Spleen (tissue), 11 donors: ENCODE data around the gene NR3C2. TPM values are rescaled to one million over a fixed set of nuclear protein-coding genes. Genes with fewer than 3 reads are reported as not detected.

Experiments
- DNase-seq: peaks from one replicate; pipeline ENCODE4 v3.0.0-alpha.2; 2020
- H3K27ac ChIP-seq, 8 donors: fragments of 200-600 bp; sonication (generic) in 7 of 8; 1 replicate in 4 of 8; 2 replicates in 4 of 8; pipeline versions ENCODE4 v1.5.0 to v1.8.0; 2016 to 2021; ENCODE audit warnings: inconsistent platforms in 4 of 8, mild to moderate bottlenecking in 4 of 8, moderate library complexity in 1 of 8
- H3K27me3 ChIP-seq, 7 donors: fragments of 200-600 bp; sonication (generic) in 6 of 7; replicated peaks in 1 of 7; 1 replicate in 4 of 7; 2 replicates in 3 of 7; pipeline versions ENCODE4 v1.5.0 to v1.8.0; 2016 to 2021; ENCODE audit warnings: inconsistent platforms in 3 of 7, mild to moderate bottlenecking in 1 of 7
- H3K36me3 ChIP-seq, 6 donors: fragments of 200-600 bp; sonication (generic) in 5 of 6; 1 replicate in 4 of 6; 2 replicates in 2 of 6; pipeline versions ENCODE4 v1.5.0 to v1.8.0; 2016 to 2021; ENCODE audit warnings: inconsistent platforms in 2 of 6
- H3K4me1 ChIP-seq, 6 donors: fragments of 200-600 bp; sonication (generic) in 5 of 6; 1 replicate in 3 of 6; 2 replicates in 3 of 6; pipeline versions ENCODE4 v1.5.0 to v1.8.0; 2016 to 2021; ENCODE audit warnings: inconsistent platforms in 3 of 6
- H3K4me3 ChIP-seq, 8 donors: fragments of 200-600 bp; sonication (generic) in 7 of 8; 1 replicate in 4 of 8; 2 replicates in 4 of 8; pipeline versions ENCODE4 v1.5.0 to v1.8.0; 2016 to 2021; ENCODE audit warnings: inconsistent platforms in 4 of 8, mild to moderate bottlenecking in 4 of 8, moderate library complexity in 2 of 8
- H3K9me3 ChIP-seq, 8 donors: fragments of 200-600 bp; sonication (generic) in 7 of 8; 1 replicate in 4 of 8; 2 replicates in 4 of 8; pipeline versions ENCODE4 v1.5.0 to v1.8.0; 2016 to 2021; ENCODE audit warnings: inconsistent platforms in 4 of 8
- POLR2A ChIP-seq, 3 donors: fragments of 450-650 bp; IDR thresholded peaks; one replicate each; pipeline ENCODE4 v1.5.1; 2017; ENCODE audit warnings: antibody characterized with exemption in 3 of 3, mild to moderate bottlenecking in 1 of 3
- POLR2AphosphoS5 ChIP-seq, 3 donors: sonication (generic); formaldehyde crosslinking; IDR thresholded peaks; one replicate each; pipeline ENCODE4 v1.5.1; 2017; ENCODE audit warnings: antibody characterized with exemption in 3 of 3
- WGBS, 5 donors: extraction: QIAGEN DNeasy Blood & Tissue Kit in 3 of 5; methylation state at CpG; one replicate each; pipeline versions ENCODE4 v1.1.5 to v1.1.7; 2013 to 2018; 5-methylcytosine and 5-hydroxymethylcytosine counted together
- intact Hi-C: fragments of 100-400 bp; cut with DNase I; formaldehyde crosslinking; loops from one replicate; pipeline ENCODE4 v1.15.0; 2023; ENCODE audit warnings: low total_unique reads
- polyA plus RNA-seq, 3 donors: library from polyadenylated mRNA; stranded (reverse); fragments of 200-250 nt; gene quantifications; one replicate each; pipeline ENCODE4 v1.2.1, GENCODE V29; 2013
- total RNA-seq, 7 donors: library from RNA; depleted of rRNA in 3 of 7; stranded (reverse); fragments of >200 nt in 3 of 7; fragmentation: NEBNext Ultra II Directional in 4 of 7; extraction: Animal tissue kit (Norgen Biotek cat#: 25700) in 4 of 7; gene quantifications; one replicate each; pipeline versions ENCODE4 v1.1.0 to v1.2.1, GENCODE V29; 2016 to 2021
- TF ChIP-seq, protein P1 (sequence below), 11 experiments: fragments of 200-600 bp in 7 of 11; fragments of 450-650 bp in 4 of 11; sonication (generic) in 4 of 11; IDR thresholded peaks in 8 of 11; conservative IDR thresholded peaks in 3 of 11; 1 replicate in 7 of 11; 2 replicates in 4 of 11; pipeline versions ENCODE4 v1.4.0 to v1.8.0; 2016 to 2021; ENCODE audit warnings: antibody characterized with exemption in 11 of 11, inconsistent platforms in 4 of 11, mild to moderate bottlenecking in 1 of 11
- donor health status: healthy with polysubstance abuse.
- donor health status: DM: no; HTN: no; CAD: no; lungs with moderate emphysema.
- donor health status: DM: no; HTN: no; CAD: no.
- donor health status: Bipolar disorder and iron deficiency.
- donor health status: healthy.
- donor health status: DM: no; HTN: no; CAD: no.
- donor health status: DM: yes; HTN: yes; CAD: no.

The NR3C2 gene
- total and polyA plus RNA-seq, 10 donors, result 1.2 to 25.9 (median 16.2) TPM

DNA sequence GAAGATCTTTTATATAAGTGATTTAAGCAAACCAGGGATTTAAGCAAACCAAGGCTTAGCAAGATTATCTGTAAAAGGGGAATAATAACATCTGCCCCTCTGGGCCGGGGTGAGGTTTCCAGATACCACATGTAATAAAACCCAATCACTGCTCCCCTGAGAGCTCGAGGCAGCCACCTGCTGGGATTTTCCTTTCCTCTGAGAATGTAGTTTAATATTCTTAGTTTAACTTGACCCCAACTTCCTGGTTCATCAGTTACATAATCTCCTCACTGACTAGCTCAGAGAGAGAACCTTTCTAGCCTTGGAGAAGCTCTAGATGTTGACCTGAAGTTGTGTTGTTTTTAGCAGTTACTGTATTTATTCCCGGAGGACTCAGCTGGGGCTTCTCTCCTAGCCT, 387.9 kb downstream of the NR3C2 start:
- DNase-seq, result no peak
- intact Hi-C loops, result no loop called here
- Histone ChIP-seq H3K4me3 (no peak overlapping the region), H3K27me3 (no peaks in the 10 kb centered on the region), H3K9me3 (no peaks in the 10 kb centered on the region), H3K36me3 (no peaks in the 10 kb centered on the region), H3K4me1 (peaks cover 6 to 74% (median 30%) of the 10 kb centered on the region in 6 donors), H3K27ac (peak overlapping the region in 2 of 8 donors; percentile 27 to 34)
- no peak for TF ChIP-seq POLR2A (IDR thresholded peaks at IDR 0.05)
- TF ChIP-seq, protein P1, sequence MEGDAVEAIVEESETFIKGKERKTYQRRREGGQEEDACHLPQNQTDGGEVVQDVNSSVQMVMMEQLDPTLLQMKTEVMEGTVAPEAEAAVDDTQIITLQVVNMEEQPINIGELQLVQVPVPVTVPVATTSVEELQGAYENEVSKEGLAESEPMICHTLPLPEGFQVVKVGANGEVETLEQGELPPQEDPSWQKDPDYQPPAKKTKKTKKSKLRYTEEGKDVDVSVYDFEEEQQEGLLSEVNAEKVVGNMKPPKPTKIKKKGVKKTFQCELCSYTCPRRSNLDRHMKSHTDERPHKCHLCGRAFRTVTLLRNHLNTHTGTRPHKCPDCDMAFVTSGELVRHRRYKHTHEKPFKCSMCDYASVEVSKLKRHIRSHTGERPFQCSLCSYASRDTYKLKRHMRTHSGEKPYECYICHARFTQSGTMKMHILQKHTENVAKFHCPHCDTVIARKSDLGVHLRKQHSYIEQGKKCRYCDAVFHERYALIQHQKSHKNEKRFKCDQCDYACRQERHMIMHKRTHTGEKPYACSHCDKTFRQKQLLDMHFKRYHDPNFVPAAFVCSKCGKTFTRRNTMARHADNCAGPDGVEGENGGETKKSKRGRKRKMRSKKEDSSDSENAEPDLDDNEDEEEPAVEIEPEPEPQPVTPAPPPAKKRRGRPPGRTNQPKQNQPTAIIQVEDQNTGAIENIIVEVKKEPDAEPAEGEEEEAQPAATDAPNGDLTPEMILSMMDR (IDR thresholded peaks at IDR 0.05 in 8 of 11, conservative IDR thresholded peaks at IDR 0.05 in 3 of 11), result no peak
- TF ChIP-seq POLR2AphosphoS5 (IDR thresholded peaks at IDR 0.05), result no peak
- 39 to 49% (median 45%) methylated on average over 3 of the region's 3 CpGs for WGBS, 5 donors

DNA sequence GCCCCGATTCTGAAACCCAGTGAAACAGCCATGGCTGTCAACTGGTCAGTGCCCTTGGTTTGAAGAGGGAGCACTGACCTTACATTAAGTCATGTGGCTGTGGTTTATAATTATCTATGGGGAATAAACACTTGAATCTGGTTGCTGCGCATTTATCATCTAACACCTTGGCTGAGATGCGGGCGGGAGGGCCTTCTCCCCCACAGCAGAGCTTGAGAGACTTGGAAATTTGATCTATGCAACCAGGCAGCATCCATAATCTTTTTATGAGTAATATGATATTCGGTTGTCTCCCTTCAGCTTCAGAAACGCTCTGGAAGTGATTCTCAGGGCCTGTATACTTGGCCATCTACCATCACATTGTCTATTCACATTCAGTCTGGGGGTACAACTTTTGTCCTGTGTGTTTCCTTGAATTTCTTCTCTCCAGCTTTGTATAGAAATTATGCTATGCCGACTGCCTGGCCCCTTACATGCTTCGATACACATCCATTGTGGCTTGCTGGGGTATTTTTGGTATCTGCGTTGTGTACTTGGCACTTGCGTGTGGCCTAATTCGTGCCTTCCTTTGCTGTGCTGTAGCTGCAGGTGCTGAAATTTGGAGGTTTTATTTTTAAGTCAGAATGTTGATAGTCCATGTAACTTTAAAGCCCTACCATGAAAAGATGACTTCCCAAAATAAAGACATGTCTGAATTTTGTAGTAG, 388.8 kb downstream of the NR3C2 start:
- peaks cover 2 to 68% (median 30%) of the 10 kb centered on the region in 6 donors for H3K4me1 ChIP-seq
- intact Hi-C loops, result no loop called here
- H3K36me3 ChIP-seq, result no peaks in the 10 kb centered on the region
- WGBS, 5 donors, result 84 to 90% (median 87%) methylated on average over 11 of the region's 11 CpGs
- H3K27ac ChIP-seq, result peak overlapping the region in 3 of 8 donors; percentile 38 to 70 (median 48)
- H3K27me3 ChIP-seq, result no peaks in the 10 kb centered on the region
- DNase-seq, result no peak
- TF ChIP-seq POLR2AphosphoS5 (IDR thresholded peaks at IDR 0.05) (no peak), POLR2A (IDR thresholded peaks at IDR 0.05) (no peak)
- TF ChIP-seq, protein P1 (IDR thresholded peaks at IDR 0.05 in 8 of 11, conservative IDR thresholded peaks at IDR 0.05 in 3 of 11), result no peak
- H3K9me3 ChIP-seq, result no peaks in the 10 kb centered on the region
- no peak overlapping the region for H3K4me3 ChIP-seq

DNA sequence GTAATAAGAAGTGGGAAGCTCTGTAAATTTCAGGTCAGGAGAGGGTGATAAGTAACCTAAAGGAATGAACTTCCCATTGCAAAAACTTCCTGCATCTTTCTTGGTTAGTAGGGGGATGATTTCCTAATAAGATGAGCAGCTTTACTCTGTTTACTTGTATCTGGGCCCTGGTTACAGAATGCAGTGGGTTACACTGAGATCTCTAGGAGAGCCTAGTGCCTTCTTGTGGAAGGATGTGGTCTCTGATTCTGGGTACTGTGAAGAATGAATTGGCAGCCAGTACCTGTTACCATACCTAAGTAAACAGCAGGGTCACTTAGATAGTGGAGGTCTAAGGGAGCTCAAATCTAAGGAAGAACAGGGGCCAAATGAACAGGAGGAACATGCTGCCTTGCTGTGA, 389.8 kb downstream of the NR3C2 start:
- no peaks in the 10 kb centered on the region for H3K27me3 ChIP-seq
- no peak for TF ChIP-seq POLR2AphosphoS5 (IDR thresholded peaks at IDR 0.05)
- TF ChIP-seq, protein P1 (IDR thresholded peaks at IDR 0.05 in 8 of 11, conservative IDR thresholded peaks at IDR 0.05 in 3 of 11), result no peak
- TF ChIP-seq POLR2A (IDR thresholded peaks at IDR 0.05), result no peak
- peaks cover 0 to 4% (median 0%) of the 10 kb centered on the region in 6 donors for H3K36me3 ChIP-seq
- no peak overlapping the region for H3K4me3 ChIP-seq
- peak overlapping the region in 4 of 8 donors; percentile 8 to 70 (median 53) for H3K27ac ChIP-seq
- DNase-seq, result no peak
- no peaks in the 10 kb centered on the region for H3K9me3 ChIP-seq
- intact Hi-C loops, result no loop called here
- peaks cover 0 to 58% (median 24%) of the 10 kb centered on the region in 6 donors for H3K4me1 ChIP-seq

DNA sequence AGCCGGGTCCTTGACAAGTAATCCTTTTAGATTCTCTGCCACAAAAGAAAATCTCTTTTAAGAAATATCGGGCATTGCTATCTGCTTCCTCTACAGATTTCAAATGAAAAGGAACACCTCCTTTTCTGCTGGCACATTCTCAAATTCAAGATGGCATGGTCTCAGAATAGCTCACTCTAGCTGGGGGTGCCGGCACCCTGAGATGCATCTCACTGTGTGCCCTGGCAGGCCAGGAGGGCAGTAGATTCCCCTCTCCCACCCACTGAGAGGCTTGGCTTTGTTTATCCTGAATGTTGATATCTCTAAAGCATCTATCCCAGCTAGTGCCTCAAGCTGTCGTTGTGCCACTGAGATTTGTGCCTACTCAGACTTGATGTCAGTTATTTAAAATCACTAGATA, 390.8 kb downstream of the NR3C2 start:
- peaks cover 0 to 11% (median 0%) of the 10 kb centered on the region in 6 donors for H3K36me3 ChIP-seq
- peaks cover 0 to 48% (median 13%) of the 10 kb centered on the region in 6 donors for H3K4me1 ChIP-seq
- H3K27me3 ChIP-seq, result no peaks in the 10 kb centered on the region
- no peak for TF ChIP-seq POLR2AphosphoS5 (IDR thresholded peaks at IDR 0.05)
- TF ChIP-seq POLR2A (IDR thresholded peaks at IDR 0.05), result no peak
- TF ChIP-seq, protein P1 (IDR thresholded peaks at IDR 0.05 in 8 of 11, conservative IDR thresholded peaks at IDR 0.05 in 3 of 11), result no peak
- intact Hi-C loops, result no loop called here
- DNase-seq, result no peak
- WGBS, 5 donors, result 72 to 84% (median 81%) methylated on average over 4 of the region's 4 CpGs
- no peaks in the 10 kb centered on the region for H3K9me3 ChIP-seq
- no peak overlapping the region for H3K4me3 ChIP-seq
- peak overlapping the region in 2 of 8 donors; percentile 48 to 70 for H3K27ac ChIP-seq
